Measurements from ENCODE around the gene ZNF121.
"Not testable (repeated sequence)": the region's sequence is repeated elsewhere in the genome, so short reads cannot be mapped to it uniquely, and the experiment has no call there.

The ZNF121 gene

DNA sequence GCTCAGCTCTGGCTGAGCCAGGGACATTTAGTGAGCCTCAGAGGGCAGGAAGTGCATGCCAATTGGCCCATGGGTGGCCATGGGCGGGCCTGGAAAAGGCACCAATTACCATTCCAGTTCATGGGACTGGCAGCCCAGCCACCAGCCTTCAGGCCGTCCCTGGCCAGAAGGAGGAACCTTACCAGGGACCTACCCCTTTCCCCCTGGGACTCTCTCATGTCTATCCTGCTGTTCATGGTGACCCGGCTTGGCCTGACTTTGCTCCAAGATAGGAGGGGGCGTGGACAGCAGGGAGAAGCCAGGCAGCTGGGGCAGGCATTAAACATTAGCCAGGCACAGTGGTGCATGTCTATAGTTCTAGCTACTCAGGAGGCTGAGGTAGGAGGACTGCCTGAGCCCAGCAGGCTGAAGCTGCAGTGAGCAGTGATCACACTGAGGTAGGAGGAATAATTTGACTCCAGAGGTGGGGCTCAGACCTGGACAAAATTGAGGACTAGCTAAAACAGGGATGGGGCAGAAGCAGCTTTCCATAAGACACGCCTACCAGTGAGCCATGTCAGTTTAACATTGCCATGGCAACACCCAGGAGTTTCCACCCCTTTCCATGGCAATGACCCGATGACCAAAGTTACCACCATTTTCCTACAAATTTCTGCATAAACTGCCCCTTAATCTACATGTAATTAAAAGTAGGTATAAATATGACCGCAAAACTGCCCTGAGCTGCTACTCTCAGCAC lies 31.6 kb downstream of the ZNF121 start:
- H3K4me3 ChIP-seq (ENCODE audit: insufficient read depth in 1 of 2, low read depth in 1 of 2, low read length in 2 of 2): peak overlapping the region in 1 of 2 experiments; percentile 33
- H4K91ac ChIP-seq (ENCODE audit: low read length): no peak overlapping the region
- no peak overlapping the region for H2BK15ac ChIP-seq (ENCODE audit: low read depth, poor library complexity, severe bottlenecking)

DNA sequence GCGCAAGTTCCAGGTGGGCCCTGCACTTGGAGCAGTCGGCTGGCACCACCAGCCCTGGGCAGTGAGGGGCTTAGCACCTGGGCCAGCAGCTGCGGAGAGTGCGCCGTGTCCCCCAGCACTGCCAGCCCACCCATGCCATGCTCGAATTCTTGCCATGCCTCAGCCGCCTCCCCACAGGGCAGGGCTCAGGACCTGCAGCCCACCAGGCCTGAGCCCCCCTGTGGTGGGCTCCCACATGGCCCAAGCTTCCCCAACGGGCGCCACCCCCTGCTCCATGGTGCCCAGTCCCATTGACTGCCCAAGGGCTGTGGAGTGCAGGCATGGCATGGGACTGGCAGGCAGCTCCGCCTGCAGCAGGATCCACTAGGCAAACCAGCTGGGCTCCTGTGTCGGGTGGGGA lies 36.4 kb downstream of the ZNF121 start:
- Histone ChIP-seq H3K27me3 (ENCODE audit: control insufficient read depth in 1 of 2, insufficient read depth in 1 of 2, low read length in 2 of 2) (no peaks in the 10 kb centered on the region), H2BK5ac (ENCODE audit: low read depth, low read length, poor library complexity, severe bottlenecking) (no peak overlapping the region), H4K8ac (ENCODE audit: low read length) (no peak overlapping the region), H3K14ac (ENCODE audit: low read length in 2 of 2) (no peak overlapping the region), H3K79me1 (replicated peaks; ENCODE audit: low read length, poor library complexity, severe bottlenecking) (peaks cover 2% of the 10 kb centered on the region), H2AK5ac (ENCODE audit: low read length, severe bottlenecking) (no peak overlapping the region), H3K9me3 (ENCODE audit: control insufficient read depth, low read length) (peaks cover 19% of the 10 kb centered on the region), H3K27ac (ENCODE audit: low read length, poor library complexity, severe bottlenecking) (no peak overlapping the region), H2BK12ac (ENCODE audit: low read length in 2 of 2) (no peak overlapping the region), H2BK120ac (ENCODE audit: low read depth, low read length) (no peak overlapping the region), H2AFZ (ENCODE audit: low read depth, low read length) (no peak overlapping the region), H3K9ac (ENCODE audit: low read length) (no peak overlapping the region), H2BK15ac (ENCODE audit: low read depth, poor library complexity, severe bottlenecking) (no peak overlapping the region), H4K91ac (ENCODE audit: low read length) (no peak overlapping the region), H3K4me3 (ENCODE audit: insufficient read depth in 1 of 2, low read depth in 1 of 2, low read length in 2 of 2) (no peak overlapping the region), H3K23ac (ENCODE audit: low read length in 2 of 2) (no peak overlapping the region), H3K4me2 (ENCODE audit: low read length, poor library complexity, severe bottlenecking) (no peak overlapping the region), H3K4me1 (ENCODE audit: control insufficient read depth, insufficient read depth, low read depth, low read length) (no peaks in the 10 kb centered on the region), H3K4ac (ENCODE audit: low read depth in 1 of 2, low read length in 2 of 2) (no peak overlapping the region), H3K36me3 (ENCODE audit: control insufficient read depth in 1 of 2, insufficient read depth in 2 of 2, low read depth in 1 of 2, low read length in 2 of 2) (no peaks in the 10 kb centered on the region), H3K18ac (ENCODE audit: low read depth in 1 of 2, low read length in 2 of 2) (no peak overlapping the region)
- 81% methylated on average over 11 of the region's 11 CpGs for WGBS
- DNase-seq: no peak

More for the DNA sequence above, 31.6 kb downstream of the ZNF121 start:
- Histone ChIP-seq H3K4ac (ENCODE audit: low read depth in 1 of 2, low read length in 2 of 2) (no peak overlapping the region), H2AK5ac (ENCODE audit: low read length, severe bottlenecking) (no peak overlapping the region), H3K9ac (ENCODE audit: low read length) (no peak overlapping the region), H3K14ac (ENCODE audit: low read length in 2 of 2) (no peak overlapping the region), H4K8ac (ENCODE audit: low read length) (no peak overlapping the region), H2BK12ac (ENCODE audit: low read length in 2 of 2) (no peak overlapping the region), H2AFZ (ENCODE audit: low read depth, low read length) (no peak overlapping the region), H3K27ac (ENCODE audit: low read length, poor library complexity, severe bottlenecking) (no peak overlapping the region), H3K18ac (ENCODE audit: low read depth in 1 of 2, low read length in 2 of 2) (no peak overlapping the region), H2BK120ac (ENCODE audit: low read depth, low read length) (no peak overlapping the region), H3K27me3 (ENCODE audit: control insufficient read depth in 1 of 2, insufficient read depth in 1 of 2, low read length in 2 of 2) (no peaks in the 10 kb centered on the region), H3K4me2 (ENCODE audit: low read length, poor library complexity, severe bottlenecking) (no peak overlapping the region), H2BK5ac (ENCODE audit: low read depth, low read length, poor library complexity, severe bottlenecking) (no peak overlapping the region), H3K4me1 (ENCODE audit: control insufficient read depth, insufficient read depth, low read depth, low read length) (no peaks in the 10 kb centered on the region), H3K36me3 (ENCODE audit: control insufficient read depth in 1 of 2, insufficient read depth in 2 of 2, low read depth in 1 of 2, low read length in 2 of 2) (peaks cover 0 to 4% of the 10 kb centered on the region in 2 experiments), H3K23ac (ENCODE audit: low read length in 2 of 2) (no peak overlapping the region), H3K79me1 (replicated peaks; ENCODE audit: low read length, poor library complexity, severe bottlenecking) (peaks cover 1% of the 10 kb centered on the region), H3K9me3 (ENCODE audit: control insufficient read depth, low read length) (peaks cover 35% of the 10 kb centered on the region)
- no peak for DNase-seq
- 95% methylated on average over 7 of the region's 7 CpGs for WGBS

GRCh38 chr19:9541281-9541680 lies 43.0 kb downstream of the ZNF121 start:
- H3K9me3 ChIP-seq (ENCODE audit: control insufficient read depth, low read length): peaks cover 10% of the 10 kb centered on the region
- WGBS: 92% methylated on average over 7 of the region's 12 CpGs
- H3K4ac ChIP-seq (ENCODE audit: low read depth in 1 of 2, low read length in 2 of 2); H2BK120ac ChIP-seq (ENCODE audit: low read depth, low read length); H3K23ac ChIP-seq (ENCODE audit: low read length in 2 of 2); H2AK5ac ChIP-seq (ENCODE audit: low read length, severe bottlenecking); H3K4me3 ChIP-seq (ENCODE audit: insufficient read depth in 1 of 2, low read depth in 1 of 2, low read length in 2 of 2); H4K91ac ChIP-seq (ENCODE audit: low read length); H3K27ac ChIP-seq (ENCODE audit: low read length, poor library complexity, severe bottlenecking); H3K4me2 ChIP-seq (ENCODE audit: low read length, poor library complexity, severe bottlenecking); H2BK5ac ChIP-seq (ENCODE audit: low read depth, low read length, poor library complexity, severe bottlenecking); H2AFZ ChIP-seq (ENCODE audit: low read depth, low read length); H3K79me1 ChIP-seq (replicated peaks; ENCODE audit: low read length, poor library complexity, severe bottlenecking); H3K4me1 ChIP-seq (ENCODE audit: control insufficient read depth, insufficient read depth, low read depth, low read length); H3K14ac ChIP-seq (ENCODE audit: low read length in 2 of 2); H3K36me3 ChIP-seq (ENCODE audit: control insufficient read depth in 1 of 2, insufficient read depth in 2 of 2, low read depth in 1 of 2, low read length in 2 of 2); DNase-seq; H2BK15ac ChIP-seq (ENCODE audit: low read depth, poor library complexity, severe bottlenecking); H3K27me3 ChIP-seq (ENCODE audit: control insufficient read depth in 1 of 2, insufficient read depth in 1 of 2, low read length in 2 of 2); H3K18ac ChIP-seq (ENCODE audit: low read depth in 1 of 2, low read length in 2 of 2); H4K8ac ChIP-seq (ENCODE audit: low read length); H3K9ac ChIP-seq (ENCODE audit: low read length); H2BK12ac ChIP-seq (ENCODE audit: low read length in 2 of 2): not testable (repeated sequence)

GRCh38 chr19:9539921-9540320 lies 44.4 kb downstream of the ZNF121 start:
- H3K4me1 ChIP-seq (ENCODE audit: control insufficient read depth, insufficient read depth, low read depth, low read length); H4K91ac ChIP-seq (ENCODE audit: low read length); H2BK5ac ChIP-seq (ENCODE audit: low read depth, low read length, poor library complexity, severe bottlenecking); H2BK12ac ChIP-seq (ENCODE audit: low read length in 2 of 2); H3K27ac ChIP-seq (ENCODE audit: low read length, poor library complexity, severe bottlenecking); H3K79me1 ChIP-seq (replicated peaks; ENCODE audit: low read length, poor library complexity, severe bottlenecking); H2BK15ac ChIP-seq (ENCODE audit: low read depth, poor library complexity, severe bottlenecking); H3K23ac ChIP-seq (ENCODE audit: low read length in 2 of 2); H3K14ac ChIP-seq (ENCODE audit: low read length in 2 of 2); H3K4ac ChIP-seq (ENCODE audit: low read depth in 1 of 2, low read length in 2 of 2); H2AFZ ChIP-seq (ENCODE audit: low read depth, low read length); H3K4me2 ChIP-seq (ENCODE audit: low read length, poor library complexity, severe bottlenecking); H3K18ac ChIP-seq (ENCODE audit: low read depth in 1 of 2, low read length in 2 of 2); H2BK120ac ChIP-seq (ENCODE audit: low read depth, low read length); H3K9ac ChIP-seq (ENCODE audit: low read length); H2AK5ac ChIP-seq (ENCODE audit: low read length, severe bottlenecking); DNase-seq; H3K27me3 ChIP-seq (ENCODE audit: control insufficient read depth in 1 of 2, insufficient read depth in 1 of 2, low read length in 2 of 2): not testable (repeated sequence)
- H4K8ac ChIP-seq (ENCODE audit: low read length): peak overlapping the region; percentile 38
- H3K4me3 ChIP-seq (ENCODE audit: insufficient read depth in 1 of 2, low read depth in 1 of 2, low read length in 2 of 2): peak overlapping the region in 1 of 2 experiments; percentile 93
- H3K9me3 ChIP-seq (ENCODE audit: control insufficient read depth, low read length): peaks cover 21% of the 10 kb centered on the region
- WGBS: 87% methylated on average over 1 of the region's 1 CpG
- peaks cover 14 to 17% of the 10 kb centered on the region in 2 experiments for H3K36me3 ChIP-seq (ENCODE audit: control insufficient read depth in 1 of 2, insufficient read depth in 2 of 2, low read depth in 1 of 2, low read length in 2 of 2)
